Measurements from ENCODE around the gene JAG1. TPM values are rescaled to one million over a fixed set of nuclear protein-coding genes. Genes with fewer than 3 reads are reported as not detected.

The JAG1 gene
- total and polyA plus RNA-seq, 12 donors, result 6.8 to 22.0 (median 13.3) TPM

GRCh38 chr20:10670501-10671220 is 3.1 kb downstream of the JAG1 start:
- intact Hi-C loops (cut with DNase I), result loop anchor here in 1 of 2 donors (10.0 kb wide), 1 partner anchor 604 kb away; no protein-coding TSS in a partner anchor
- H3K36me3 ChIP-seq (replicated peaks in 1 of 2), result no peaks in the 10 kb centered on the region
- no peaks in the 10 kb centered on the region for H3K27me3 ChIP-seq
- peak overlapping the region in 3 of 5 donors; percentile 37 to 97 (median 94) for H3K27ac ChIP-seq
- no peaks in the 10 kb centered on the region for H3K9me3 ChIP-seq (replicated peaks in 1 of 3)
- 70 to 81% (median 74%) methylated on average over 18 of the region's 18 CpGs for WGBS, 4 donors
- TF ChIP-seq, protein P1, sequence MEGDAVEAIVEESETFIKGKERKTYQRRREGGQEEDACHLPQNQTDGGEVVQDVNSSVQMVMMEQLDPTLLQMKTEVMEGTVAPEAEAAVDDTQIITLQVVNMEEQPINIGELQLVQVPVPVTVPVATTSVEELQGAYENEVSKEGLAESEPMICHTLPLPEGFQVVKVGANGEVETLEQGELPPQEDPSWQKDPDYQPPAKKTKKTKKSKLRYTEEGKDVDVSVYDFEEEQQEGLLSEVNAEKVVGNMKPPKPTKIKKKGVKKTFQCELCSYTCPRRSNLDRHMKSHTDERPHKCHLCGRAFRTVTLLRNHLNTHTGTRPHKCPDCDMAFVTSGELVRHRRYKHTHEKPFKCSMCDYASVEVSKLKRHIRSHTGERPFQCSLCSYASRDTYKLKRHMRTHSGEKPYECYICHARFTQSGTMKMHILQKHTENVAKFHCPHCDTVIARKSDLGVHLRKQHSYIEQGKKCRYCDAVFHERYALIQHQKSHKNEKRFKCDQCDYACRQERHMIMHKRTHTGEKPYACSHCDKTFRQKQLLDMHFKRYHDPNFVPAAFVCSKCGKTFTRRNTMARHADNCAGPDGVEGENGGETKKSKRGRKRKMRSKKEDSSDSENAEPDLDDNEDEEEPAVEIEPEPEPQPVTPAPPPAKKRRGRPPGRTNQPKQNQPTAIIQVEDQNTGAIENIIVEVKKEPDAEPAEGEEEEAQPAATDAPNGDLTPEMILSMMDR (IDR thresholded peaks at IDR 0.05), result no peak
- TF ChIP-seq POLR2A (IDR thresholded peaks at IDR 0.05), result no peak
- DNase-seq, result peak in 1 of 7 donors; percentile 24
- H3K4me1 ChIP-seq (replicated peaks in 1 of 2), result peaks cover 16 to 24% of the 10 kb centered on the region in 2 donors
- H3K4me3 ChIP-seq, result peak overlapping the region in 1 of 4 donors; percentile 75

DNA sequence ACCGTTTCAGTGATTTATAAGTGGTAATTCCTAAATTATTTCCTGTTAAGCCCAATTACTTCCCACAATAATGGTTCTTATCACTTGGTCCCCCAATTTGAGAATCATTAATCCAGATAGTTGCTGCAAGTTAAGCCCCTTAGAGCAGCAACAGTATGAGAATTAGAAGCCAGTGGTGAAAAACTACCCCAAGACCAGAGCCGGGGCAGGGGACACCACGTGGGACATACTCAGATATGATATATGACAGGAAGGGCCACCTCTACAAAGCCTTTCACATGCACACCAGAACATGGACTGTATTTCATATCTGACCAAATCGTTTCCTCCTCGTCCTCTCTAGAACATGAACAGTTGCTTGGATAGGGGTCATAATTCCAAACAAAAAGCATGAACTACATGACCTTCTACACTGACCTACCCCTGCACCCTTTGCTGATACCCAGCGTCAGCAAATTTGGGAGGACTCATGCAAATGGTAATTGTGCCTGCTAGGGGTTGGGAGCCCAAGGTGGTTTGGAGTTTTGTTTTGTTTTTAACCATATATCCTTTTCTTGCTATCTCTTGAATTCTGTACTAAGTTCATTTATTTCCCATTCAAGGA is 3.9 kb downstream of the JAG1 start:
- WGBS, 4 donors, result 61 to 66% (median 65%) methylated on average over 6 of the region's 6 CpGs
- Histone ChIP-seq H3K4me1 (replicated peaks in 1 of 2) (peaks cover 23 to 30% of the 10 kb centered on the region in 2 donors), H3K4me3 (peak overlapping the region in 1 of 4 donors; percentile 75), H3K27ac (peak overlapping the region in 2 of 5 donors; percentile 94 to 97), H3K27me3 (no peaks in the 10 kb centered on the region), H3K9me3 (replicated peaks in 1 of 3) (no peaks in the 10 kb centered on the region), H3K36me3 (replicated peaks in 1 of 2) (no peaks in the 10 kb centered on the region)
- TF ChIP-seq POLR2A (IDR thresholded peaks at IDR 0.05), result no peak
- TF ChIP-seq, protein P1 (IDR thresholded peaks at IDR 0.05), result no peak
- no peak for DNase-seq
- intact Hi-C loops (cut with DNase I), result loop anchor here in 1 of 2 donors (10.0 kb wide), 1 partner anchor 605 kb away; no protein-coding TSS in a partner anchor

GRCh38 chr20:10668677-10669368 is 5.0 kb downstream of the JAG1 start:
- no peak for TF ChIP-seq POLR2A (IDR thresholded peaks at IDR 0.05)
- TF ChIP-seq, protein P1 (IDR thresholded peaks at IDR 0.05), result no peak
- no peaks in the 10 kb centered on the region for H3K36me3 ChIP-seq (replicated peaks in 1 of 2)
- H3K27me3 ChIP-seq, result no peaks in the 10 kb centered on the region
- WGBS, 4 donors, result 78 to 86% (median 84%) methylated on average over 7 of the region's 7 CpGs
- DNase-seq, result no peak
- H3K4me1 ChIP-seq (replicated peaks in 1 of 2), result peaks cover 30 to 32% of the 10 kb centered on the region in 2 donors
- H3K9me3 ChIP-seq (replicated peaks in 1 of 3), result no peaks in the 10 kb centered on the region
- H3K27ac ChIP-seq, result no peak overlapping the region
- no peak overlapping the region for H3K4me3 ChIP-seq
- intact Hi-C loops (cut with DNase I), result no loop called here

GRCh38 chr20:10667560-10668167 is 6.1 kb downstream of the JAG1 start:
- DNase-seq, result no peak
- WGBS, 4 donors, result 90 to 95% (median 90%) methylated on average over 6 of the region's 6 CpGs
- H3K27ac ChIP-seq, result peak overlapping the region in 1 of 5 donors; percentile 67
- intact Hi-C loops (cut with DNase I), result no loop called here
- no peaks in the 10 kb centered on the region for H3K9me3 ChIP-seq (replicated peaks in 1 of 3)
- H3K27me3 ChIP-seq, result no peaks in the 10 kb centered on the region
- H3K4me3 ChIP-seq, result no peak overlapping the region
- TF ChIP-seq POLR2A (IDR thresholded peaks at IDR 0.05), result no peak
- TF ChIP-seq, protein P1 (IDR thresholded peaks at IDR 0.05), result no peak
- peaks cover 30 to 32% of the 10 kb centered on the region in 2 donors for H3K4me1 ChIP-seq (replicated peaks in 1 of 2)
- H3K36me3 ChIP-seq (replicated peaks in 1 of 2), result no peaks in the 10 kb centered on the region
